Liver (tissue), 2 donors: Measurements from ENCODE around the gene FGR.

Experiments
- CTCF ChIP-seq: fragments of 150-350 bp; IDR thresholded peaks from 2 replicates; pipeline ENCODE4 v1.5.1; 2017; ENCODE audit warnings: improper control_type of control experiment, low read depth, low read length; ENCODE audit not compliant: missing input control
- FOXA1 ChIP-seq: IDR thresholded peaks from 2 replicates; pipeline ENCODE4 v1.6.1; 2016; ENCODE audit warnings: antibody characterized with exemption
- YY1 ChIP-seq: IDR thresholded peaks from 2 replicates; pipeline ENCODE4 v1.6.1; 2016; ENCODE audit warnings: antibody characterized with exemption, mild to moderate bottlenecking
- donor health status: healthy.

- no peak for TF ChIP-seq YY1
- no peak for TF ChIP-seq FOXA1
- no peak for TF ChIP-seq CTCF
Observed at GRCh38 chr1:27562534-27563340, 72.2 kb downstream of the FGR start.
